Ishikawa (cell line): ENCODE measurements around the gene NIM1K.

Source experiments
- CEBPB ChIP-seq: IDR thresholded peaks from 2 replicates; pipeline ENCODE4 v1.6.1; 2012
- CREB1 ChIP-seq: IDR thresholded peaks from 2 replicates; pipeline ENCODE4 v1.6.1; 2012; ENCODE audit warnings: low read depth
- EGR1 ChIP-seq: IDR thresholded peaks from 2 replicates; pipeline ENCODE4 v1.6.1; 2012
- EP300 ChIP-seq: IDR thresholded peaks from 2 replicates; pipeline ENCODE4 v1.6.1; 2012; ENCODE audit warnings: borderline replicate concordance
- FOXM1 ChIP-seq: IDR thresholded peaks from 2 replicates; pipeline ENCODE4 v1.6.1; 2012; ENCODE audit warnings: low read depth, borderline replicate concordance
- MAX ChIP-seq: IDR thresholded peaks from 2 replicates; pipeline ENCODE4 v1.6.1; 2012
- NFIC ChIP-seq: IDR thresholded peaks from 2 replicates; pipeline ENCODE4 v1.6.1; 2012
- RAD21 ChIP-seq: IDR thresholded peaks from 2 replicates; pipeline ENCODE4 v1.6.1; 2012; ENCODE audit warnings: low read depth
- REST ChIP-seq: IDR thresholded peaks from 2 replicates; pipeline ENCODE4 v1.6.1; 2012; ENCODE audit warnings: low read depth, mild to moderate bottlenecking
- TAF1 ChIP-seq: IDR thresholded peaks from 2 replicates; pipeline ENCODE4 v1.6.1; 2012; ENCODE audit warnings: low read depth, mild to moderate bottlenecking
- TCF12 ChIP-seq: IDR thresholded peaks from 2 replicates; pipeline ENCODE4 v1.6.1; 2012; ENCODE audit warnings: low read depth
- TEAD4 ChIP-seq: IDR thresholded peaks from 2 replicates; pipeline ENCODE4 v1.6.1; 2012
- USF1 ChIP-seq: IDR thresholded peaks from 2 replicates; pipeline ENCODE4 v1.6.1; 2012
- YY1 ChIP-seq: IDR thresholded peaks from 2 replicates; pipeline ENCODE4 v1.6.1; 2012; ENCODE audit warnings: low read depth
- ZBTB7A ChIP-seq: IDR thresholded peaks from 2 replicates; pipeline ENCODE4 v1.6.1; 2012; ENCODE audit warnings: low read depth

NIM1K gene

GRCh38 chr5:43287493-43287892, 95.5 kb downstream of the NIM1K start:
- TF ChIP-seq CEBPB (no peak), CREB1 (no peak), YY1 (no peak), TCF12 (no peak), EP300 (no peak), TEAD4 (no peak), TAF1 (no peak), USF1 (no peak), RAD21 (no peak), REST (no peak), EGR1 (no peak)

GRCh38 chr5:43288269-43288831, 96.3 kb downstream of the NIM1K start:
- TF ChIP-seq USF1 (no peak), NFIC (no peak), CEBPB (no peak)

- TF ChIP-seq TEAD4 (no peak), ZBTB7A (no peak), NFIC (no peak), MAX (no peak), CREB1 (no peak), EP300 (no peak), YY1 (no peak), FOXM1 (no peak), CEBPB (no peak), TAF1 (no peak), EGR1 (no peak), TCF12 (no peak), REST (no peak), USF1 (no peak)
These were observed 98.7 kb downstream of the NIM1K start for GRCh38 chr5:43290726-43291125.

GRCh38 chr5:43294226-43294625, 102.2 kb downstream of the NIM1K start:
- TF ChIP-seq TAF1 (no peak), EP300 (no peak), USF1 (no peak), EGR1 (no peak), TEAD4 (no peak), YY1 (no peak), ZBTB7A (no peak), CEBPB (no peak), FOXM1 (no peak), NFIC (no peak), RAD21 (no peak)

GRCh38 chr5:43295202-43295601, 103.2 kb downstream of the NIM1K start:
- TF ChIP-seq FOXM1 (no peak), YY1 (no peak), TAF1 (no peak), NFIC (no peak), ZBTB7A (no peak), TEAD4 (no peak), REST (no peak), EP300 (no peak), CEBPB (no peak), TCF12 (no peak), CREB1 (no peak), MAX (no peak), RAD21 (no peak), USF1 (no peak), EGR1 (no peak)
